ENCODE measurements around the gene PALLD. TPM values are rescaled to one million over a fixed set of nuclear protein-coding genes. Genes with fewer than 3 reads are reported as not detected.
A peak's percentile ranks its signal among the peaks of the same experiment; 100 is the strongest.

Gene PALLD
- total and polyA plus RNA-seq, 2 of the 8 experiments (the other 6 are each of a cell fraction or from before 2014, with no cell fraction given): 10.5 to 25.0 TPM

GRCh38 chr4:168609369-168609768 lies 112.5 kb downstream of the PALLD start:
- no peak for DNase-seq (ENCODE audit: low read depth in 1 of 2, low spot score in 2 of 2)
- FAIRE-seq: no peak
- no peak overlapping the region for H3K14ac ChIP-seq (ENCODE audit: insufficient read length)
- H3K56ac ChIP-seq (replicated peaks; ENCODE audit: insufficient read length, low read depth, low read length): no peak overlapping the region
- no peak overlapping the region for H2BK12ac ChIP-seq (ENCODE audit: low read depth, low read length)
- no peaks in the 10 kb centered on the region for H4K20me1 ChIP-seq (replicated peaks in 1 of 2; ENCODE audit: control insufficient read depth in 1 of 2, insufficient read depth in 2 of 2, low read length in 2 of 2)
- H3K4me3 ChIP-seq (ENCODE audit: extremely low read depth in 1 of 4, insufficient read depth in 2 of 4, low read depth in 3 of 4, low read length in 4 of 4): no peak overlapping the region
- 91% methylated on average over 4 of the region's 4 CpGs; no CpG with 5 or more reads in 1 of the 2 experiments for WGBS, 2 experiments (ENCODE audit: extremely low coverage in 1 of 2, insufficient coverage in 1 of 2, insufficient read length in 1 of 2, insufficient replicate concordance in 2 of 2, low coverage in 1 of 2, low lambda C conversion rate in 2 of 2, missing lambda C conversion rate in 1 of 2)
- ChIA-PET POLR2A (ENCODE audit: partially characterized antibody) (interaction anchor here (0.6 to 0.7 kb wide), 2 partner anchors 58 to 191 kb away, joined by 3 to 4 read pairs; no protein-coding TSS in a partner anchor), CTCF (ENCODE audit: partially characterized antibody) (interaction anchor here (1.1 to 1.3 kb wide), 5 partner anchors 14 to 223 kb away, joined by 3 to 4 read pairs (median 3); no protein-coding TSS in a partner anchor)
- no peak overlapping the region for H4K5ac ChIP-seq (ENCODE audit: insufficient read length, low read depth, low read length)
- H3K23me2 ChIP-seq (ENCODE audit: low read depth, low read length): no peaks in the 10 kb centered on the region; the same call in 1 of the 2 replicates
- H3K9me3 ChIP-seq (ENCODE audit: insufficient read depth in 2 of 2, low read depth in 1 of 2, low read length in 1 of 2): no peaks in the 10 kb centered on the region
- no peak overlapping the region for H3K23ac ChIP-seq (ENCODE audit: insufficient read length)
- H3K27me3 ChIP-seq (replicated peaks in 1 of 4; ENCODE audit: control insufficient read depth in 3 of 4, extremely low read depth in 1 of 4, insufficient read depth in 3 of 4, low read length in 3 of 4): no peaks in the 10 kb centered on the region
- H2BK5ac ChIP-seq (ENCODE audit: low read depth, low read length): 0 out of 2 replicates have a peak overlapping the region, but pooled peaks have one; percentile 12
- no peak overlapping the region for H3K18ac ChIP-seq (ENCODE audit: extremely low read depth, low read length)
- H3K4me1 ChIP-seq (replicated peaks in 1 of 4; ENCODE audit: control insufficient read depth in 3 of 4, insufficient read depth in 4 of 4, low read length in 3 of 4): peaks cover 0 to 5% (median 3%) of the 10 kb centered on the region in 4 experiments; a peak in 3 of 7 replicates
- no peak overlapping the region for H3K4ac ChIP-seq (replicated peaks; ENCODE audit: insufficient read length, low read depth, low read length)
- H2BK20ac ChIP-seq (ENCODE audit: low read length): peak overlapping the region; percentile 54; the same call in 1 of the 2 replicates
- no peak overlapping the region for H3K4me2 ChIP-seq (ENCODE audit: insufficient read depth in 1 of 2, low read depth in 2 of 2, low read length in 2 of 2)
- no peak overlapping the region for H2BK120ac ChIP-seq (replicated peaks; ENCODE audit: low read depth, low read length)
- H2AK5ac ChIP-seq (ENCODE audit: low read depth, low read length): no peak overlapping the region
- H2BK15ac ChIP-seq (ENCODE audit: low read length): 0 out of 2 replicates have a peak overlapping the region, but pooled peaks have one; percentile 49
- H4K8ac ChIP-seq (ENCODE audit: extremely low read depth, insufficient read depth, low read length): no peak overlapping the region
- H3K9ac ChIP-seq (replicated peaks in 1 of 4; ENCODE audit: extremely low read depth in 1 of 4, low read depth in 3 of 4, low read length in 3 of 4): no peak overlapping the region
- no peaks in the 10 kb centered on the region for H3K79me1 ChIP-seq (ENCODE audit: low read depth, low read length)
- H4K91ac ChIP-seq (replicated peaks; ENCODE audit: insufficient read length, low read length): no peak overlapping the region
- H3K36me3 ChIP-seq (ENCODE audit: control insufficient read depth in 2 of 4, insufficient read depth in 4 of 4, low read length in 3 of 4): no peaks in the 10 kb centered on the region
- H2AFZ ChIP-seq (ENCODE audit: low read length): no peak overlapping the region
- TF ChIP-seq TBP (IDR thresholded peaks at IDR 0.05; ENCODE audit: low read depth, low read length) (no peak), CTBP2 (IDR thresholded peaks at IDR 0.05; ENCODE audit: borderline replicate concordance, insufficient read depth, insufficient read length, low read length) (no peak)
- no peak overlapping the region for H3K27ac ChIP-seq (ENCODE audit: low read depth, low read length)
- H3K79me2 ChIP-seq (ENCODE audit: control insufficient read depth in 1 of 2, insufficient read depth in 2 of 2, low read length in 2 of 2): no peaks in the 10 kb centered on the region

Data from H1 (cell line).